IMR-90 (cell line): ENCODE results near the gene KCTD10.

Source experiments
- BHLHE40 ChIP-seq: fragments of 150-350 bp; IDR thresholded peaks from 2 replicates; pipeline ENCODE4 v1.6.1; 2016; ENCODE audit warnings: mild to moderate bottlenecking, low read depth, low read length
- CEBPB ChIP-seq: IDR thresholded peaks from 2 replicates; pipeline ENCODE4 v1.6.1; 2012; ENCODE audit warnings: low read depth, low read length, improper control_type of control experiment
- FOS ChIP-seq: fragments of 150-350 bp; IDR thresholded peaks from 2 replicates; pipeline ENCODE4 v1.6.1; 2016; ENCODE audit warnings: low read depth, low read length
- MAFK ChIP-seq: IDR thresholded peaks from 2 replicates; pipeline ENCODE4 v1.6.1; 2012; ENCODE audit warnings: low read depth, low read length, improper control_type of control experiment
- MAZ ChIP-seq: IDR thresholded peaks from 2 replicates; pipeline ENCODE4 v1.6.1; 2012; ENCODE audit warnings: low read depth, mild to moderate bottlenecking, low read length, improper control_type of control experiment, moderate library complexity, borderline replicate concordance
- MXI1 ChIP-seq: IDR thresholded peaks from 2 replicates; pipeline ENCODE4 v1.6.1; 2012; ENCODE audit warnings: low read depth, mild to moderate bottlenecking, low read length, moderate library complexity, borderline replicate concordance
- POLR2A ChIP-seq: IDR thresholded peaks from 2 replicates; pipeline ENCODE4 v1.6.1; 2012; ENCODE audit warnings: mild to moderate bottlenecking, low read depth, low read length
- RAD21 ChIP-seq: IDR thresholded peaks from 2 replicates; pipeline ENCODE4 v1.6.1; 2012; ENCODE audit warnings: low read length, improper control_type of control experiment
- RFX5 ChIP-seq: IDR thresholded peaks from 2 replicates; pipeline ENCODE4 v1.8.0; 2012; ENCODE audit warnings: low read depth, mild to moderate bottlenecking, low read length, moderate library complexity
- SMC3 ChIP-seq: fragments of 150-350 bp; IDR thresholded peaks from 2 replicates; pipeline ENCODE4 v1.6.1; 2016; ENCODE audit warnings: low read depth, mild to moderate bottlenecking, antibody characterized with exemption, low read length, moderate library complexity
- TF ChIP-seq, protein P1 (sequence below): conservative IDR thresholded peaks from 2 replicates; pipeline ENCODE4 v1.5.1; 2012; ENCODE audit warnings: mild to moderate bottlenecking, low read depth, low read length, improper control_type of control experiment
- TF ChIP-seq, protein P2 (sequence below): fragments of 150-350 bp; IDR thresholded peaks from 2 replicates; pipeline ENCODE4 v1.6.1; 2017; ENCODE audit warnings: mild to moderate bottlenecking, antibody characterized with exemption, low read length, low read depth
- TF ChIP-seq, protein P3 (sequence below): fragments of 150-350 bp; IDR thresholded peaks from 2 replicates; pipeline ENCODE4 v1.6.1; 2016; ENCODE audit warnings: low read depth, mild to moderate bottlenecking, low read length, moderate library complexity, borderline replicate concordance

DNA sequence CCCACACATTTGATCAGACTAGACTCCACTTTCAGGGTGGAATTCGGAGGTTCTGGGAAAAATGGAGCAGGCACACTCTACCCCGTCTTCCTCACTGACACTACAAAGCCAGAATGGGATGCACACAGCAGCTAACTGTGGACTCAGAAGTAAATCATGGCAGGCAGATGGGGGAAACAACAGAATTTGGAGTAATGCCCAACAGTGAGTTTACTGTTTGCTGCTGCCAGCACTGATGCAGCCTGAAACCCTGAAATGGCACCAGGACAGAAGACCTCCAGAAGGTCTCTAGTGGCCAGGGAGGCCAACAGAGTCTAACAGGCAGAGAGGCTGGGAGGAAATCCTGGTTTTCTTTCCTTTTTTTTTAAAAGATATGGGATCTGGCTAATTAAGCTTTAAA lies 24.6 kb downstream of the KCTD10 start:
- TF ChIP-seq SMC3 (no peak), POLR2A (no peak), RFX5 (no peak), RAD21 (no peak), CEBPB (no peak), MAZ (no peak), FOS (no peak), MAFK (no peak), MXI1 (no peak), BHLHE40 (no peak)
- TF ChIP-seq, protein P1, sequence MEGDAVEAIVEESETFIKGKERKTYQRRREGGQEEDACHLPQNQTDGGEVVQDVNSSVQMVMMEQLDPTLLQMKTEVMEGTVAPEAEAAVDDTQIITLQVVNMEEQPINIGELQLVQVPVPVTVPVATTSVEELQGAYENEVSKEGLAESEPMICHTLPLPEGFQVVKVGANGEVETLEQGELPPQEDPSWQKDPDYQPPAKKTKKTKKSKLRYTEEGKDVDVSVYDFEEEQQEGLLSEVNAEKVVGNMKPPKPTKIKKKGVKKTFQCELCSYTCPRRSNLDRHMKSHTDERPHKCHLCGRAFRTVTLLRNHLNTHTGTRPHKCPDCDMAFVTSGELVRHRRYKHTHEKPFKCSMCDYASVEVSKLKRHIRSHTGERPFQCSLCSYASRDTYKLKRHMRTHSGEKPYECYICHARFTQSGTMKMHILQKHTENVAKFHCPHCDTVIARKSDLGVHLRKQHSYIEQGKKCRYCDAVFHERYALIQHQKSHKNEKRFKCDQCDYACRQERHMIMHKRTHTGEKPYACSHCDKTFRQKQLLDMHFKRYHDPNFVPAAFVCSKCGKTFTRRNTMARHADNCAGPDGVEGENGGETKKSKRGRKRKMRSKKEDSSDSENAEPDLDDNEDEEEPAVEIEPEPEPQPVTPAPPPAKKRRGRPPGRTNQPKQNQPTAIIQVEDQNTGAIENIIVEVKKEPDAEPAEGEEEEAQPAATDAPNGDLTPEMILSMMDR, result no peak
- TF ChIP-seq, protein P2, sequence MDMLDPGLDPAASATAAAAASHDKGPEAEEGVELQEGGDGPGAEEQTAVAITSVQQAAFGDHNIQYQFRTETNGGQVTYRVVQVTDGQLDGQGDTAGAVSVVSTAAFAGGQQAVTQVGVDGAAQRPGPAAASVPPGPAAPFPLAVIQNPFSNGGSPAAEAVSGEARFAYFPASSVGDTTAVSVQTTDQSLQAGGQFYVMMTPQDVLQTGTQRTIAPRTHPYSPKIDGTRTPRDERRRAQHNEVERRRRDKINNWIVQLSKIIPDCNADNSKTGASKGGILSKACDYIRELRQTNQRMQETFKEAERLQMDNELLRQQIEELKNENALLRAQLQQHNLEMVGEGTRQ, result no peak
- TF ChIP-seq, protein P3, sequence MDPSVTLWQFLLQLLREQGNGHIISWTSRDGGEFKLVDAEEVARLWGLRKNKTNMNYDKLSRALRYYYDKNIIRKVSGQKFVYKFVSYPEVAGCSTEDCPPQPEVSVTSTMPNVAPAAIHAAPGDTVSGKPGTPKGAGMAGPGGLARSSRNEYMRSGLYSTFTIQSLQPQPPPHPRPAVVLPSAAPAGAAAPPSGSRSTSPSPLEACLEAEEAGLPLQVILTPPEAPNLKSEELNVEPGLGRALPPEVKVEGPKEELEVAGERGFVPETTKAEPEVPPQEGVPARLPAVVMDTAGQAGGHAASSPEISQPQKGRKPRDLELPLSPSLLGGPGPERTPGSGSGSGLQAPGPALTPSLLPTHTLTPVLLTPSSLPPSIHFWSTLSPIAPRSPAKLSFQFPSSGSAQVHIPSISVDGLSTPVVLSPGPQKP, result no peak
